Progenitor cell of endocrine pancreas (in vitro differentiated cells): ENCODE data around the gene RBP3. TPM values are rescaled to one million over a fixed set of nuclear protein-coding genes. Genes with fewer than 3 reads are reported as not detected.

Experiments
- DNase-seq: peaks from one replicate; pipeline ENCODE4 v3.0.0; 2021; ENCODE audit warnings: low spot score; ENCODE audit not compliant: unreplicated experiment
- H3K27ac Mint-ChIP-seq: 2 replicates; pipeline ENCODE4 v1.8.0; 2021; ENCODE audit warnings: mild to moderate bottlenecking, moderate library complexity, mixed read lengths
- H3K27me3 Mint-ChIP-seq: 2 replicates; pipeline ENCODE4 v1.8.0; 2021; ENCODE audit warnings: mixed read lengths
- H3K36me3 Mint-ChIP-seq: 2 replicates; pipeline ENCODE4 v1.8.0; 2022; ENCODE audit warnings: mixed read lengths; ENCODE audit not compliant: insufficient read depth
- H3K4me1 Mint-ChIP-seq: 2 replicates; pipeline ENCODE4 v1.8.0; 2021; ENCODE audit warnings: low read depth, mixed read lengths
- H3K4me3 Mint-ChIP-seq: 2 replicates; pipeline ENCODE4 v1.8.0; 2021; ENCODE audit warnings: low read depth, mild to moderate bottlenecking, moderate library complexity, mixed read lengths
- H3K9me3 Mint-ChIP-seq: 2 replicates; pipeline ENCODE4 v1.8.0; 2021; ENCODE audit warnings: low read depth, mixed read lengths
- total RNA-seq: library from RNA; stranded (reverse); gene quantifications from 2 replicates; pipeline ENCODE4 v1.2.1, GENCODE V29; 2021
- TF ChIP-seq, protein P1 (sequence below): fragments of 200-600 bp; sonication (generic); IDR thresholded peaks from one replicate; pipeline ENCODE4 v1.5.0; 2021; ENCODE audit warnings: antibody characterized with exemption, mild to moderate bottlenecking; ENCODE audit not compliant: unreplicated experiment

The RBP3 gene
- total RNA-seq, 1 donor from 2014 or later: 0.10 TPM

DNA sequence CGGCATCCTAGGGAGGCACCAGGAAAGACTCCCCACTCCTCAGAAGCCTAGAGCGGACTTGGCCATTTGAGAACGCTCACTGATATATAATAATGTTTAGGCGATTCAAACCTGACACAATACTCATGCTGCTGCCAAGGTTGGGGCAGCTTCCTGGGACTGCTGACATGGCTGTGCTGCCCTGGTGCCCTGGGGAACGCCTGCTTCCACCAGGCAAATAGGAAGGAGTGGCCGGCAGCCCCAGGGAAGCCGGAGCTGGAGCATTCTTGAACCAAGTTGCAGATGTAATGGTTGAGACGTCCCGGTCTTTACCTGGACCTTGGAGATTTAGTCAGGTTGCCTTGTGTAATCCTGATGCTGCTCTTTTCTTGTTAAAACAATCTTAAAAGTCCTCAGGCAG, 39.4 kb upstream of the RBP3 start:
- Mint-ChIP-seq H3K4me3 (no peak overlapping the region), H3K4me1 (no peaks in the 10 kb centered on the region), H3K27me3 (peaks cover 70% of the 10 kb centered on the region), H3K9me3 (no peaks in the 10 kb centered on the region), H3K27ac (no peak overlapping the region), H3K36me3 (no peaks in the 10 kb centered on the region)
- TF ChIP-seq, protein P1, sequence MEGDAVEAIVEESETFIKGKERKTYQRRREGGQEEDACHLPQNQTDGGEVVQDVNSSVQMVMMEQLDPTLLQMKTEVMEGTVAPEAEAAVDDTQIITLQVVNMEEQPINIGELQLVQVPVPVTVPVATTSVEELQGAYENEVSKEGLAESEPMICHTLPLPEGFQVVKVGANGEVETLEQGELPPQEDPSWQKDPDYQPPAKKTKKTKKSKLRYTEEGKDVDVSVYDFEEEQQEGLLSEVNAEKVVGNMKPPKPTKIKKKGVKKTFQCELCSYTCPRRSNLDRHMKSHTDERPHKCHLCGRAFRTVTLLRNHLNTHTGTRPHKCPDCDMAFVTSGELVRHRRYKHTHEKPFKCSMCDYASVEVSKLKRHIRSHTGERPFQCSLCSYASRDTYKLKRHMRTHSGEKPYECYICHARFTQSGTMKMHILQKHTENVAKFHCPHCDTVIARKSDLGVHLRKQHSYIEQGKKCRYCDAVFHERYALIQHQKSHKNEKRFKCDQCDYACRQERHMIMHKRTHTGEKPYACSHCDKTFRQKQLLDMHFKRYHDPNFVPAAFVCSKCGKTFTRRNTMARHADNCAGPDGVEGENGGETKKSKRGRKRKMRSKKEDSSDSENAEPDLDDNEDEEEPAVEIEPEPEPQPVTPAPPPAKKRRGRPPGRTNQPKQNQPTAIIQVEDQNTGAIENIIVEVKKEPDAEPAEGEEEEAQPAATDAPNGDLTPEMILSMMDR: no peak
- no peak for DNase-seq

GRCh38 chr10:47309408-47310089, 38.6 kb upstream of the RBP3 start:
- H3K4me1 Mint-ChIP-seq: no peaks in the 10 kb centered on the region
- H3K27me3 Mint-ChIP-seq: peaks cover 69% of the 10 kb centered on the region
- no peaks in the 10 kb centered on the region for H3K9me3 Mint-ChIP-seq
- no peak overlapping the region for H3K4me3 Mint-ChIP-seq
- H3K36me3 Mint-ChIP-seq: no peaks in the 10 kb centered on the region
- H3K27ac Mint-ChIP-seq: no peak overlapping the region
- no peak for DNase-seq
- TF ChIP-seq, protein P1: peak; percentile 32

DNA sequence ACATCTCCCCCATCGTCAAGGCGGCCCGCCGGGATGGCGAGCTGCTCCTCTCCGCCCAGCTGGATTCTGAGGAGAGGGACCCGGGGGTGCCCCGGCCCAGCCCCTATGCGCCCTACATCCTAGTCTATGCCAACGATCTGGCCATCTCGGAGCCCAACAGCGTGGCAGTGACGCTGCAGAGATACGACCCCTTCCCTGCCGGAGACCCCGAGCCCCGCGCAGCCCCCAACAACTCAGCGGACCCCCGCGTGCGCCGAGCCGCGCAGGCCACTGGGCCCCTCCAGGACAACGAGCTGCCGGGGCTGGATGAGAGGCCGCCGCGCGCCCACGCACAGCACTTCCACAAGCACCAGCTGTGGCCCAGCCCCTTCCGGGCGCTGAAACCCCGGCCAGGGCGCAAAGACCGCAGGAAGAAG, 38.1 kb upstream of the RBP3 start:
- Mint-ChIP-seq H3K9me3 (no peaks in the 10 kb centered on the region), H3K4me3 (no peak overlapping the region), H3K27ac (no peak overlapping the region), H3K36me3 (no peaks in the 10 kb centered on the region), H3K4me1 (no peaks in the 10 kb centered on the region), H3K27me3 (peaks cover 65% of the 10 kb centered on the region)
- no peak for DNase-seq
- TF ChIP-seq, protein P1: no peak

DNA sequence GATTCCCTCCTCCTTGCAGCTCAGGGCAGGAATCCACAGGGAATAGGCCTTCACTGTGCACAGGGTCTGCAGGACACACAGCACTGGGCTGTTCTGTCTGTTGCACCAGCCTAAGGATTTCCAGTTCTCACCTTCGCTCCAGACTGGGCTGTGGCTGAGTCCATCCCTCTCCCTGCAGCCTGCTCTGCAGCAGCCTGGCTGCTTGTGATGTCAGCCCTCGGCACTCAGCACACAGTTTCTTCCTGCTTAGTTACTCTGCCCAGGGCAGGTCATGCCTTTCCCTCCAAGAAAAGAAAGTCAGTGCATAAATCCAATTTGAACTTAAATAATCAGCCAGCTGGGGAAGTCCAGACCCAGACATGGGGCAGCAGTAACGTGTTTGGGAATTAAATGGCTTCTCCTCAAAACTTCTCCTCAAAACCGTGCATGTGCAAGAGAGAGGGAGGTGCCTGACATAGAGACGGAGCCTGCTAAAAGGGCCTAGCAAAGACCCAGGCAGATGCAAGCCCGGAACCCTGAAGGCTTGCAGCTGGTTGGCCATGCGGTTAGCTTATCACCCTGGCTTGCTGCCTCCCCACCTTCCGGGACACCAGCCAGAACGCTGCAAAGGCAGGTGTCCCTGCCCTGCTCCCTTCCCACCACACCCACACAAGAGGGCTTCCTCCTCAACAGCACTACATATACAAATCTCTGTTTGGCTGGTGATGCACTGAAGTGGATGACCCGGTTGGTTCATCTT, 36.8 kb upstream of the RBP3 start:
- peaks cover 58% of the 10 kb centered on the region for H3K27me3 Mint-ChIP-seq
- TF ChIP-seq, protein P1: no peak
- no peaks in the 10 kb centered on the region for H3K9me3 Mint-ChIP-seq
- no peak overlapping the region for H3K27ac Mint-ChIP-seq
- DNase-seq: no peak
- no peak overlapping the region for H3K4me3 Mint-ChIP-seq
- no peaks in the 10 kb centered on the region for H3K36me3 Mint-ChIP-seq
- no peaks in the 10 kb centered on the region for H3K4me1 Mint-ChIP-seq

GRCh38 chr10:47311932-47312662, 36.1 kb upstream of the RBP3 start:
- no peak overlapping the region for H3K27ac Mint-ChIP-seq
- no peak overlapping the region for H3K4me3 Mint-ChIP-seq
- no peaks in the 10 kb centered on the region for H3K4me1 Mint-ChIP-seq
- TF ChIP-seq, protein P1: peak; percentile 95
- DNase-seq: peak; percentile 77
- peaks cover 54% of the 10 kb centered on the region for H3K27me3 Mint-ChIP-seq
- no peaks in the 10 kb centered on the region for H3K9me3 Mint-ChIP-seq
- no peaks in the 10 kb centered on the region for H3K36me3 Mint-ChIP-seq
